IPS DF 4.7 (cell line): ENCODE results near the gene BMPR1A.

Source experiments
- DNase-seq: peaks from one replicate; pipeline ENCODE4 v3.0.0-alpha.2; 2013; ENCODE audit warnings: low spot score; ENCODE audit errors: extremely low read depth

The BMPR1A gene

DNA sequence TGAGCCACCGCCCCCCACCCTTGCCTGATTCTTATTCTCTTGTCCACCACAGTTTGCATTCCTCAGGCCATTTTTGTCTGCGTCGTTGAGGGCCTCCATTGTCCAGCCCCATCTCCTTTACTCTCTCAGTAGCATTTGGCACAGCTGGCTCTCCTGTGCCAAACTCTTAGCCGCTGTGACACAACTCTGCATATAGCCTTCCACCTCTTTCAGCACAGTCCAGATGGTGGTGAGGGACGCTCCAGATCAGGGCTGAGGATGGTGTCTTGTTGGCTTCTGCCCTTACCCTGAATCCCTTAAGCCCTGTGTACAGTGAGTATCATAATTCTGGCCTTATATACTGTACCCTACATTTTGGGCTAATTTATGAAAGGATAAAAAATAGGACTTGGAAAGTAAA is 45.6 kb downstream of the BMPR1A start:
- no peak for DNase-seq

DNA sequence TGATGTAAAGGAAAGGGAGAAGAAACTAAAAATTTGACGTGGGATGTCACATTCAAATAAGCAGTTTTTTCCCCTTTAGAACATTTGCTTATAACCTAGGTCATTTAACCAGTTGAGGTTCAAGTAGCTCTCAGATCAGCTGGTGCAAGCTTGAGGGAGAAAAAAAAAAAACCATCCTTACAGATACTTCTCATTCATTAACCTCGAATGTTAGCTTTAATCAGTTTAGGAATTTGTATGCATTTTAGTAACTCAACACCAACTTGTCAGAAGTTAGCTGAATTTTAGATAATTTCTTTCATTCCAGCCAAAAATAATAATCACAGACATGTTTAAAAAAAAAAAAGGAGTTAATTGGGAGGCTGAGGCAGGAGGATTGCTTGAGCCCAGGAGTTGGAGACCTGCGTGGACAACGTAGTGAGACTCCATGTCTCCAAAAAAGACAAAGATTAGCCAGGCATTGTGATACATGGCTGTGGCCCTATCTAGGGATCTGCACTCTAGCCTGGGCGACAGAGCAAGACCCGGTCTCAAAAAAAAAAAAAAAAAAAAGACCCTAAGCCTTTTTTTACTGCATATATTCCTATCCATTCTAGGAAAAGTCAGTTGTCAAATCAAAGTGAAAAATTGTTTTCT is 46.2 kb downstream of the BMPR1A start:
- DNase-seq = no peak

DNA sequence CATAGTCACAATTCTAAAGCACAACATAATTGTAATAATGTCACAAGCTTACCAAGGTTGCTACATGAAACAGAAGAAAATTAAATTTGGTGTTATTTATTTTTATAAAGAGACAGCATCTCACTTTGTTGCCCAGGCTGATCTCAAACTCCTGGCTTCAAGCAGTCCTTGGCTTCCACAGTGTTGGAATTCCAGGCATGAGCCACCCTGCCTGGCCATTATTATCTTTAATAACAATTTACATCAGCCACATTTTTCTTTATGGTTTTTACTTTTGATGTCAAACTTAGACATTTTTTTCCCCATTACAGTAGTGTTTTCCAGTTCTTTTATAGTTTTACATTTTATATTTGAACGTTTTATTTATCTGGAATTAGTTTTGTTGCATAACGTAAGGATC is 46.7 kb downstream of the BMPR1A start:
- no peak for DNase-seq

DNA sequence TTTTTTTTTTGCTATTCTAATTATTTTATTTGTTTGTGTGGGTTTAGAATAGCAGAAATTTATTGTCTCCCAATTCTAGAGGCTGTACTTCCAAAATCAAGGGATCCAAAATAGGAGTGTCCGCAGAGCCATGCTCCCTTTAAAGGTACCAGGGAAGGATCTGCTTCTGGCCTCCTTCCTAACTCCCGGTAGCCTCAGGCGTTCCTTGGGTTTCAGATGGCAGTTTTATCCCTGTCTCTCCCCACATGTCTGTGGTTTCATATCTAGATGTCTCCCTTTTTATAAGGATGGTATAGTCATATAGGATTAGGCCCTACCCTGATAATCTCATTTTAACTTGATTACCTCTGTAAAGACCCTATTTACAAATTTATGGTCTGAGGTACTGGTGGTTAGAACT is 48.4 kb downstream of the BMPR1A start:
- no peak for DNase-seq

DNA sequence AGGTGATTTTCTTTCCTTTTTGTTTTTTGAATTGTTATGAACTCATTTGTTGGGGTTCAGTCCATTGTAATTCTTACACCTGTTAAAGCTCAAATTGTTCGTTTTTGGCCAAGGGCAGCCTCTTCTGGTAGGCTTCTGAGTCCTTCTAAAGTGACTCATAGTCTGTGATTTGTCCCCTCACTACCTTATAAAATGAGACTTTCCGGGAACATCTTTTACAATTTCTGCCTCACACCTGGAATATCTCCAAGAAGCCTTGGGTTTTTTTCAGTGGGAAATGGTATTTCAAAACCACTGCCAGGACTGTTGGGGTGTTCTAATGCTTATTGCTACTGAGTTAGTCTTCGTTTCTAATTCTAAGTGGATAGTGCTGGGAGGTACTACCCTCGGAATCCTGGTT is 56.7 kb downstream of the BMPR1A start:
- no peak for DNase-seq

DNA sequence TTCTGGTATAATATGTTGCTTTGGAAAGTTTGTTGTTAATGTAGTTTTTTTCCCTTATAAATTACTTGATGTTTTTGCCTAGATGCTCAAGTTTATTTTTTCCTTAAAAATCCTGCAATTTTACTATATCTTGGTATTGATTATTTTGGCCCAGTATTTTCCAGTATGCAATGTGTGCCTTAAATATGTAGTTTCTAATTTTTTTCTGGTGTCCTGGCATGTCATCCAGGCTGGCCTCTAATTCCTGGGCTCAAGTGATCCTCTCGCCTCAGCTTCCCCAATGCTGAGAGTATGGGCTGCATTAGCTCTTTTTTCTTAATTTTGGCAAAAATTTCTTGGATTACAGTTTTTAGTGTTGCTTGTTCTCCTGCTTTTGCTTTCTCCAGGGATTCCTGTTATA is 57.6 kb downstream of the BMPR1A start:
- no peak for DNase-seq

DNA sequence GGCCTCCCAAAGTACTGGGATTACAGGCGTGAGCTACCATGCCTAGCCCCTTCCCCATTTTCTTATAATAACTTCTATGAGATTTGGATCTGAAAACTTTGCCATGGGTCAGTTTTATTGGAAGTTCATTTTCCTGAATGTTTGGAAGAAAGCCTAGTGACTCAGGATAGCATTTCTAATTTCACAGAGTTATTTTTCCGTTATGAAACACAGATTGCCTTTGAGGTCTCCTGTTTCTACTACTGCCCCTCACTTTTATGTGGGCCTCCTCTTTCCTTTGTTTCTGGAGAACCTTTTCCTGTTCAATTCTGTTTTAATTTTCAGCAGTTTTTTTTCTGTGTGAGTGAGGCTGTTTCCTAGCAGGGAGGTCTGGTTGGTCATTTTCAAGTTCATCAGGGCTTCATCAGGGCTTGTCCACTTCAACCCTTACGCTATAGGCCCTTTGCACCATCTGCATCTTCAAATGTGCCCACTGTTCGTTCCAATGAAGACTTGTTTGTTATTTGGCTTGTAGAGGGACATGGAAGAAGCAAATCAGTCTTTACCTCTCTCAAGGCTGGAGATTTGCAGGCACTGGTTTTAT is 58.7 kb downstream of the BMPR1A start:
- no peak for DNase-seq

DNA sequence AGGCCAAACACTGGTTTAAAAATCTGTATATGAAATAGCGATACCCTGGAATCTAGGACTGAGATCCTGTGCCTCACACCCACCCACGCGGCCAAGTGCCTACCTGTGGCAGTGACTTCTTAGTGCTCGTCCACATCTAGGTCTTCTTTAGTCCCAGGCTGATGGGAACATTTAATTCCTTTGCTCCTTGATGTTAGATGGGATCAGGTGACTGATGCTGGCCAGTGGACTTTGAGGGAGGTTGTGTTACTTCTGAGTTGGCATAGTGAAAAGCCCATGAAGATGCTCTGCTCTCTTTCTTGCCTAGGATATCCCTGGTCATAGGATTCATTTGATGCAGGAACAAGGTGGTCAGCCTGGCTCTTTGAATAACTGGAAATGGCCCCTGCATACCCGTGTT is 59.2 kb downstream of the BMPR1A start:
- DNase-seq = no peak

DNA sequence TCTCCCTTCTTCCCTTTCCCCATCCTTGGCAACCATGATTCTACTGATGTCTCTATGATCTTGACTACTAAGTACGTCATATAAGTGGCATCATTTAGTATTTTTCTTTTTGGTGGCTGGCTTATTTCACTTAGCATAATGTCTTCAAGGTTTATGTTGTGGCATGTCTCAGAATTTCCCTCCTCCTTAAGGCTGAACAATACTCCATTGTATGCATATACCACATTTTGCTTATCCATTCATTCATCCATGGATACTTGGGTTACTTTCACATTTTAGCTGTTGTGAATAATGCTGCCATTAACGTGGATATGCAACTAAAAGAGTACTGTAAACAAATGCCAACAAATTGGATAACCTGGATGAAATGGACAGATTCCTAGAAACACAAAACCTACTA is 60.8 kb downstream of the BMPR1A start:
- no peak for DNase-seq

DNA sequence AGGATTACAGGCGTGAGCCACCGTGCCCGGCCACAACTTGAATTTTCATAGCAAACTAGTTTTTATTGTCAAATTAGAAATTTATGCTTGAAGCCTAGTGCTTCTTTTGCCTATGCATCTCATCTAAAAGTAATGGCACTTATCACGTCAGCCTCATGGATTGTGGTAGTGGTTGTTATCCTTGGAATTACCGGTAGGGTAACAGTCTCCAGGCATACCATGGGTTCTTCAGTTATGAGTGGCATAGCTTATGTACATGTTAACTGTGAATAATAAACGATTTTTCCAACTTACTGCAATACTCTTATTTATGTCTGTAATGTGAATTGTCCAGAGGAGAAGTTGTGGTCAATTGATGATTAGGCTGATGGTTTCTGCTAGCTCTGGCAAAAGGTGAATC is 63.1 kb downstream of the BMPR1A start:
- DNase-seq = no peak

DNA sequence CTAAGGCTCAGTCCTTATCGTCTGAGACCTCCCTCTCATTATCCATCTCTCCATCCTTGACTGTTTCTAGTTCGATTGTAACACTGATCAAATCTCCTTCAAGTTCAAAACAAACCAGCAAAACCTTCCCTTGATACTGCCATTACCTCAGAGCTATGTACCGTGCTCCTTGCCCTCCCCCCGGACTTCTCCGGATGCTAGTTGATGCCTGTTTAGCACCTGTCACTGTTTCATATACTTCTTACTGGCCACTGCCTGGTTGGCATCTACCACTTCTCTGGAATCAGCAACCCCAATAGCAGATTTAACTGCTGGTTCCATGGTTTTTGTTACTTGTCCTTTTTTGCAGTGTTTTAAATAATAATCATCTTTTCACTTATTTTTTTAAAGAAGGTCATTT is 64.1 kb downstream of the BMPR1A start:
- no peak for DNase-seq

DNA sequence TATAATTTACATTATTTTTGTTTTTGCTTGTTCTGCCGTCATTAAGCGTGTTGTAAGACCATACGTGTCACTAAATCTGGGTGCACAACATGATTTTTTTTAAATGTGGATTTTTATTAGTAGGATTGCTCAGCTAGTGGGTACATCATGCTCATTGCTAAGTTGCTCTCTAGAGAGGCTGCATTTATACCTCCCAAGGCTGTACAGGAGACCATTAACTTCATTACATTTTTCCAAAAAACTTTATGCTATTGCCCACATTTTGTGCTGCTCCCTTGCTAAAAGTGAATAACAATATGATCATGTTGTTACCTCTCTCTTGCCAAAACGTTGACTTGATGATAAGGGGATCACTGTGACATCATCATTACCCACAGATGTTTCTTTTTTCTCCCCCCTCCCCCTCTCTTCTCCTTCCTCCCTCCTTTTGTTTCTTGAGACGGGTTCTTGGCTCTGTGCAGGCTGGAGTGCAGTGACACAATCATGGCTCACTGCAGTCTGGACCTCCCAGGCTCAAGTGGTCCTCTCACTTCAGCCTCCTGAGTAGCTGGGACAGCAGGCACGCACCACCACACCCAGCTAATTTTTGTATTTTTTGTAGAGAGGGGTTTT is 65.1 kb downstream of the BMPR1A start:
- DNase-seq = no peak

DNA sequence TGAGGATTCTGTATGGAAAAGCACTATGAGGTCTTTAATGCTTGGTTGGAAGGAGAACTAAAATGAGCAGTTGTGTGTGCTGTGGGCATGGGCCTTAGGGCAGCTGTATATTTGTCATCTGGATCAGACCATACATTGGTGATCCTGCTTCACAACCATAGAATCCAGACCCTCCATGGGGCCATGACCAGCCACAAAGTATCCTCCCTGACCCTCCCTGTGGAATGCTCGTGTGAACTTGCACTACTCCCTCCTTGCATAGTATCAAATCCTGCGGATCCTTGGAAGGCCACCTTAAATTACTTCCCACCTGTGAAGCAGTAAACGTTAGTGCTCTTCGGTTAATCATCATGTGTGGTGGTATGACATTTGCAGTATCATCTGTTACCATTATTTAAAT is 67.1 kb downstream of the BMPR1A start:
- DNase-seq = no peak

DNA sequence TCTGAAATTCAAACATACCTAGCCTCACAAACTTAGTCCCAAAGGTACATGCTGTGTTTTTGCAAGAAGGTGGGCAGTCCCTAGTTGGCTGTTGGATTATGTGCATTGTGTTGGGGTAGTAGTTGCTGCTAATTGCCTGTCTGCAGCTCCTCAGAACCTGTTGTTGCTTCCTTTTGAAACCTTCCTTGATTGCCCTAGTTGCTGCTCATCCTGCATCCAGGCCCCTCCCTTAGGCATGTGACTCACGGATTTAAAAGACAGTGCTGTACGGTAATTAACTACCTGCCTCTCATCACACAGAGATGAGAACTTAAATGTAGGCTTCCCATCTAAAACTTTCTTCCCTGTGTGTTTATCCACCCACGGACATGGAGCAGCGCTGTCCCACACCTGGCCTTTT is 67.7 kb downstream of the BMPR1A start:
- DNase-seq = no peak

DNA sequence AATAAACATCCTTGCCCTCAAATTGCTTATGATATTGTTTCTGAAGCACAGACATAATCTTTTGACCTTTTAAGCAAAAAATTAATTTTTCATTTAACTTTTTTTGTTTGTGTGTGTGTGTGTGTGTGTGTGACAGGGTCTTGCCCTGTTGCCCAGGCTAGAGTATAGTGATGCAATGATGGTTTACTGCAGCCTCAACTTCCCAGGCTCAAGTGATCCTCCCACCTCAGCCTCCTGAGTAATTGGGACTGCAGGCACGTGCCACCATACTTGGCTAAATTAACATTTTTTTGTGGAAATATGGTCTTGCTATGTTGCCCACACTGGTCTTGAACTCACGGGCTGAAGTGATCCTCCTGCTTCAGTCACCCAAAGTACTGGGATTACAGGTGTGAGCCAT is 68.9 kb downstream of the BMPR1A start:
- DNase-seq = no peak

DNA sequence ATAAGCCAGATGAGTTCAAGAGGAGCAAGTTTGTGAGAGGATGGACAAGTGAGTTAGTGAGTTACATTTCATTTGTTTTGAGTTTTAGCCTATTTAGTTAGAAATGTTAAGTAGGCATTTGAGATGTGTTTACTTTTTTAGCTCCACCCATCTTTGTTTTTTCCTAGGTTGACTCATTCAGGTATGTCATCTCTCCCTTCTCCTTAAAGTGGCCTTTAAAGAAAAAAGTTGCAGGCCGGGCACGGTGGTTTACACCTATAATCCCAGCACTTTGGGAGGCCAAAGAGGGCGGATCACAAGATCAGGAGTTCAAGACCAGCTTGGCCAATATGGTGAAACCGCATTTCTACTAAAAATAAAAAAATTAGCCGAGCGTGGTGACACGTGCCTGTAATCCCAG is 71.2 kb downstream of the BMPR1A start:
- no peak for DNase-seq

DNA sequence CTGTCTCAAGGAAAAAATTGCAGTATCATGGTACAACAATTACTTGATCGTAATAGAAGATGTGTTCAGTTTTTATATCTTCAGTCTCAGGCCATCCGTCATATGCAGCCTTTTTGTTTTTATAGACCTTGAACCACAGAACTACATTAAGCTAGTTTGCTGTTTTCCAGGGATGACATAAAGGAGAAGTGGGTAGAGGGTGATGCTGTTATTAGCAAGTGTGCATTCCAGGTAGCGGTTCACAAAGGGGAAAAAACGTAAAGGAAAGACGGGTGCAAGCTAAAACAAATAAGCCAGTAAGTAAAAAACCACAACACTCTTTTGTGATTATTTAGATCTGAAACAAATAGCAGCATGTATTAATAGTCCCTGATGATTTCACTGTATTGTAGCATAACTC is 71.7 kb downstream of the BMPR1A start:
- DNase-seq = no peak

DNA sequence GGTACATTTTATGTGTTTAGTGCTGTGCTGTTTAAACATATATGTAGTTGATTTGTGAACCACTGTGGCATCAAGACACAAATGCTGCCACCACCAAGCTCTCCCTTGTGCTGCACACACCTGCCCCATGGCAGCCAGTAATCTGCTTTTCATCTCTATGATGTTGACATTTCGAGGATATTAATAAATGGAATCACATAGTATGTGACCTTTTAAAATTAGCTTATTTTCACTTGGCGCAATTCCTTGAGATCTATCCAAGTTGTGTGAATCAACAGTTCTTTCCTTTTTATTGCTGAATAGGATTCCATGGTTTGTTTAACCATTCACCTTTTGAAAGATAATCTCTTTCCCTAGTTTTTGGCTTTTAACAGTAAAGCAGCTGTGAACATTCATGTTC is 73.1 kb downstream of the BMPR1A start:
- no peak for DNase-seq

DNA sequence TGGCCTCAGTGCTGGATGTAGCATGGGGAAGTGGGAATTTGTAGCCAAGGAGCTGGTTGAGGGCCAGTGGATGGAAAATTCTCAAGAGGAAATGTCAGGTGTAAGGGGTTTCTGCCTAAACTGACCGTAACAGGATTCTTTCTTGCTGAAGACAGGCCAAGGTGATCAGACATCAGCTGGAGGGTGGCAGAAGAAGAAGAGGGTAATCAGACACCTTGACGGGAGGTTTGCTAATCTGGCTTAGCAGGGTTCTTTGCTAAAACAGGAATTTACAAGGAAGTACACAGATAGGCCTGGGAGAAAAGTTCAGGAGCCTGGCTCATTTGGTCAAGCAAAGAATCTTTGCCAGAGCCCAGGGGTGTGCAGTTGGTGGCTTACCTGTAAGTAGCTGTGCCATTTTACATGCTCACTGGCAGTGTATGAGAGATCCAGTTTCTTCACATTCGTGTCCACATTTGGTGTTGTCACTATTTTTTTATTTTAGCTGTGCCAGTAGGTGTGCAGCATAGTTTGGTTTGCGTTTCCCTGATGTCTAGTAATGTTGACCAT is 73.7 kb downstream of the BMPR1A start:
- no peak for DNase-seq

DNA sequence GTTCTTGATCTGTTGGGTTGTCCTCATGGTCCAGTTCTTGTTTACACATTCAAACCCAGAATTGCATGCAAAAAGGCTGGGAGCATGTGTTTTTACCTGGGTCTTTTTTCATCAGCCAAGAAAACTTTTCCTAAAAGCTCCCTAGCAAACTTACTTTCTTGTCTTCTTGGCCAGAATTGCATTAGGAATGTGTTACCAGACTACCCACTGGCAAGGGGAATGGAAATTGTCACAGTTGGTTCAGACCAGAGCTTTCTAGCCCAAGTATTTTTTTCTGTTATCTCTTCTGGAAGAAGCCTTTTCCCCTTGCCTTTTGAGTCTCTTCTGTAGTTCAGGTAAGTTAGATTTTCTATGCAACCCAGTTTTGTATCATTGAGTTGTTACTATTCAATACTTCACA is 77.5 kb downstream of the BMPR1A start:
- DNase-seq = no peak

DNA sequence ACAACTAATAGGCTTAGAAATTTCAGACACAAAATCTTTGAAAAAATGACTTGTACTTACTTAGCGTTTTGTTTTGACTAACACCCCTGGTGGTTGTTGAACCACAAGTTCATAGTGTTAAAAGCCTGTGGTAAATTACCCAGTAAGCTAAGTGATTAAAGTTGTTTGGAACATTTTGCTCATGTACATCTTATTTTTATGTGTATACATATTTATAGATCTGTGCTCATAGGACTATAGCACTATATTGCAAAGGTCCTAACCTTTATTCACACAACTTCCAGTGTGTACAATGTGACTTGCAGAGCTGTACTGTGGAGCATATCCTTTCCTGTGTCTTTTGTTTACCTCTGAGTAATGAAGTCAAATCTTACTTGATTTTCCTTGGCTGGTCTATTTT is 79.6 kb downstream of the BMPR1A start:
- no peak for DNase-seq

DNA sequence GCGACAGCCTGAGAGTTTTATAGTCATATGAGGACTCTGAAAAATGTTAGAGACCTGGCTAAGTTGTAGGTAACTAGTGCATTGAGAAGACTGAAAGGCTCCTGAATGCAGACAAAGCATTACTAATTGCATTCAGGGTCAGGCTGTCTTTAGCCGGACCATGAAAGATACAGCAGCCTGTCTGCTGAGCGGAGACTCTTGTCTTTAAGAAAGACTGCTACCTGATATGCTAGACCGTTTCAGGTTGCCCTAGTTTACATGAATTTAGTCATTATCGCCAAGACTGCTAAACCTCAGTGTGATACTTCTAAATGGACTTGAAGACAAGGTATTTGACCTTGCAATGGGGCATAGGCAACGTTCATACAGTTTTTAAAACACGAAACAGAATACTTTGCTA is 81.2 kb downstream of the BMPR1A start:
- DNase-seq = no peak

DNA sequence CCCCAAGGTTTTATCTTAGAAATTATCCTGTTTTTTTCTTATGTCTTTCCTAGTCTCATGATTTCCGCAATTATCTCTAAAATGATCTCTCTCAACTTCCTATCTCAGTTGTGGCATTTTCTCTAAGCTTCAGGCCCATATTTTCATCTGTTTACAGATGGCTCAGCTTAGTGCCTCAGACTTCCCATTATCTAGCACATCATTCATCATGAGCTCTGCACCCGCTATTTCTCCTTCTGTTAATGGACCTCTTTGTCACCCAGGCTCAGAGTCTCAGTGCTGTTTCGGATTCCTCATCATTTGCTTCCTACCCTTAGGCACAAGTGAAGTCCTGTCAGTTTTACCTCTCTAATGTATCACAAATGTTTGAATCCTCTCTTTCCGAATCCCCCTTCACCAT is 84.1 kb downstream of the BMPR1A start:
- no peak for DNase-seq
